ENCODE measurements around the gene MS4A2. TPM values are rescaled to one million over a fixed set of nuclear protein-coding genes. Genes with fewer than 3 reads are reported as not detected.
"Not testable (repeated sequence)": the region's sequence is repeated elsewhere in the genome, so short reads cannot be mapped to it uniquely, and the experiment has no call there.

MS4A2 gene
- polyA plus RNA-seq, 10 donors = 0.04 to 0.69 (median 0.29) TPM

- DNase-seq = not testable (repeated sequence)
Observed at GRCh38 chr11:60101368-60101767, 12.9 kb downstream of the MS4A2 start.

GRCh38 chr11:60104471-60105115 lies 16.1 kb downstream of the MS4A2 start:
- DNase-seq = not testable (repeated sequence)

- DNase-seq = not testable (repeated sequence)
Observed at GRCh38 chr11:60108631-60109030, 20.2 kb downstream of the MS4A2 start.

- DNase-seq = peak in 1 of 3 donors; percentile 2
Observed at GRCh38 chr11:60111793-60112192, 23.3 kb downstream of the MS4A2 start.

- no peak for DNase-seq
Observed at GRCh38 chr11:60116996-60117790, 28.7 kb downstream of the MS4A2 start.

- no peak for DNase-seq
Observed at GRCh38 chr11:60118338-60118737, 29.9 kb downstream of the MS4A2 start.

GRCh38 chr11:60119710-60120109 lies 31.2 kb downstream of the MS4A2 start:
- no peak for DNase-seq

- DNase-seq = no peak
Observed at GRCh38 chr11:60121264-60121663, 32.8 kb downstream of the MS4A2 start.

GRCh38 chr11:60122414-60123036 lies 34.1 kb downstream of the MS4A2 start:
- DNase-seq = no peak

GRCh38 chr11:60124802-60125432 lies 36.5 kb downstream of the MS4A2 start:
- DNase-seq = no peak

- no peak for DNase-seq
Observed at GRCh38 chr11:60125956-60126585, 37.6 kb downstream of the MS4A2 start.

GRCh38 chr11:60127311-60127811 lies 38.9 kb downstream of the MS4A2 start:
- DNase-seq = no peak

- no peak for DNase-seq
Observed at GRCh38 chr11:60128376-60128775, 39.9 kb downstream of the MS4A2 start.

- not testable (repeated sequence) for DNase-seq
Observed at GRCh38 chr11:60128866-60129265, 40.4 kb downstream of the MS4A2 start.

- no peak for DNase-seq
Observed at GRCh38 chr11:60129853-60130252, 41.4 kb downstream of the MS4A2 start.

GRCh38 chr11:60130496-60130895 lies 42.0 kb downstream of the MS4A2 start:
- DNase-seq = peak in 2 of 3 donors; percentile 3 to 30

- DNase-seq = no peak
Observed at GRCh38 chr11:60131912-60132311, 43.4 kb downstream of the MS4A2 start.

- no peak for DNase-seq
Observed at GRCh38 chr11:60133917-60134316, 45.5 kb downstream of the MS4A2 start.

- DNase-seq = no peak
Observed at GRCh38 chr11:60143768-60144167, 55.3 kb downstream of the MS4A2 start.

- DNase-seq = no peak
Observed at GRCh38 chr11:60145677-60146076, 57.2 kb downstream of the MS4A2 start.

All from muscle of back (tissue), 11 donors.